ENCODE measurements around the gene ZNF750. TPM values are rescaled to one million over a fixed set of nuclear protein-coding genes. Genes with fewer than 3 reads are reported as not detected.

The ZNF750 gene
- total and polyA plus RNA-seq, 4 donors: 0.11 to 0.66 TPM; not detected in 2

GRCh38 chr17:82873521-82873920, 33.7 kb upstream of the ZNF750 start:
- Histone ChIP-seq H3K4me1 (ENCODE audit: control insufficient read depth, insufficient read depth, low read length) (peaks cover 11% of the 10 kb centered on the region), H3K27ac (ENCODE audit: low read depth, low read length) (no peak overlapping the region), H3K9me3 (ENCODE audit: control insufficient read depth, insufficient read depth, low read length) (no peaks in the 10 kb centered on the region), H3K36me3 (ENCODE audit: control insufficient read depth, insufficient read depth, low read length) (peaks cover 59% of the 10 kb centered on the region), H3K27me3 (ENCODE audit: control insufficient read depth, insufficient read depth, low read length) (no peaks in the 10 kb centered on the region), H3K4me3 (ENCODE audit: low read depth, low read length) (no peak overlapping the region)
- DNase-seq (ENCODE audit: low read depth in 4 of 6, low spot score in 6 of 6): no peak
- 90% methylated on average over 19 of the region's 19 CpGs for WGBS (ENCODE audit: insufficient coverage)

- Histone ChIP-seq H3K36me3 (ENCODE audit: control insufficient read depth, insufficient read depth, low read length) (peaks cover 63% of the 10 kb centered on the region), H3K4me1 (ENCODE audit: control insufficient read depth, insufficient read depth, low read length) (peaks cover 14% of the 10 kb centered on the region), H3K27me3 (ENCODE audit: control insufficient read depth, insufficient read depth, low read length) (no peaks in the 10 kb centered on the region), H3K27ac (ENCODE audit: low read depth, low read length) (no peak overlapping the region), H3K4me3 (ENCODE audit: low read depth, low read length) (no peak overlapping the region), H3K9me3 (ENCODE audit: control insufficient read depth, insufficient read depth, low read length) (no peaks in the 10 kb centered on the region)
- no peak for DNase-seq (ENCODE audit: low read depth in 4 of 6, low spot score in 6 of 6)
- WGBS (ENCODE audit: insufficient coverage): 78% methylated on average over 33 of the region's 33 CpGs
These were observed 33.0 kb upstream of the ZNF750 start for GRCh38 chr17:82872591-82873520.

GRCh38 chr17:82871776-82872561, 32.1 kb upstream of the ZNF750 start:
- 84% methylated on average over 41 of the region's 41 CpGs for WGBS (ENCODE audit: insufficient coverage)
- Histone ChIP-seq H3K36me3 (ENCODE audit: control insufficient read depth, insufficient read depth, low read length) (peaks cover 68% of the 10 kb centered on the region), H3K4me3 (ENCODE audit: low read depth, low read length) (no peak overlapping the region), H3K4me1 (ENCODE audit: control insufficient read depth, insufficient read depth, low read length) (peaks cover 22% of the 10 kb centered on the region), H3K9me3 (ENCODE audit: control insufficient read depth, insufficient read depth, low read length) (no peaks in the 10 kb centered on the region), H3K27ac (ENCODE audit: low read depth, low read length) (no peak overlapping the region), H3K27me3 (ENCODE audit: control insufficient read depth, insufficient read depth, low read length) (no peaks in the 10 kb centered on the region)
- DNase-seq (ENCODE audit: low read depth in 4 of 6, low spot score in 6 of 6): no peak

GRCh38 chr17:82871056-82871775, 31.4 kb upstream of the ZNF750 start:
- Histone ChIP-seq H3K4me3 (ENCODE audit: low read depth, low read length) (no peak overlapping the region), H3K36me3 (ENCODE audit: control insufficient read depth, insufficient read depth, low read length) (peaks cover 75% of the 10 kb centered on the region), H3K27ac (ENCODE audit: low read depth, low read length) (no peak overlapping the region), H3K27me3 (ENCODE audit: control insufficient read depth, insufficient read depth, low read length) (no peaks in the 10 kb centered on the region), H3K4me1 (ENCODE audit: control insufficient read depth, insufficient read depth, low read length) (peaks cover 25% of the 10 kb centered on the region), H3K9me3 (ENCODE audit: control insufficient read depth, insufficient read depth, low read length) (no peaks in the 10 kb centered on the region)
- DNase-seq (ENCODE audit: low read depth in 4 of 6, low spot score in 6 of 6): no peak
- WGBS (ENCODE audit: insufficient coverage): 85% methylated on average over 31 of the region's 31 CpGs

GRCh38 chr17:82870541-82870940, 30.7 kb upstream of the ZNF750 start:
- Histone ChIP-seq H3K27ac (ENCODE audit: low read depth, low read length) (no peak overlapping the region), H3K4me1 (ENCODE audit: control insufficient read depth, insufficient read depth, low read length) (peaks cover 28% of the 10 kb centered on the region), H3K4me3 (ENCODE audit: low read depth, low read length) (no peak overlapping the region), H3K27me3 (ENCODE audit: control insufficient read depth, insufficient read depth, low read length) (no peaks in the 10 kb centered on the region), H3K9me3 (ENCODE audit: control insufficient read depth, insufficient read depth, low read length) (no peaks in the 10 kb centered on the region), H3K36me3 (ENCODE audit: control insufficient read depth, insufficient read depth, low read length) (peaks cover 74% of the 10 kb centered on the region)
- whole genome bisulfite sequencing (ENCODE audit: insufficient coverage): 100% methylated on average over 14 of the region's 14 CpGs
- no peak for DNase-seq (ENCODE audit: low read depth in 4 of 6, low spot score in 6 of 6)

GRCh38 chr17:82870091-82870491, 30.3 kb upstream of the ZNF750 start:
- no peak overlapping the region for H3K4me3 ChIP-seq (ENCODE audit: low read depth, low read length)
- no peaks in the 10 kb centered on the region for H3K9me3 ChIP-seq (ENCODE audit: control insufficient read depth, insufficient read depth, low read length)
- no peak overlapping the region for H3K27ac ChIP-seq (ENCODE audit: low read depth, low read length)
- peaks cover 32% of the 10 kb centered on the region for H3K4me1 ChIP-seq (ENCODE audit: control insufficient read depth, insufficient read depth, low read length)
- 95% methylated on average over 35 of the region's 35 CpGs for WGBS (ENCODE audit: insufficient coverage)
- DNase-seq (ENCODE audit: low read depth in 4 of 6, low spot score in 6 of 6): no peak
- peaks cover 75% of the 10 kb centered on the region for H3K36me3 ChIP-seq (ENCODE audit: control insufficient read depth, insufficient read depth, low read length)
- H3K27me3 ChIP-seq (ENCODE audit: control insufficient read depth, insufficient read depth, low read length): no peaks in the 10 kb centered on the region

- Histone ChIP-seq H3K36me3 (ENCODE audit: control insufficient read depth, insufficient read depth, low read length) (peaks cover 78% of the 10 kb centered on the region), H3K4me1 (ENCODE audit: control insufficient read depth, insufficient read depth, low read length) (peaks cover 38% of the 10 kb centered on the region), H3K27me3 (ENCODE audit: control insufficient read depth, insufficient read depth, low read length) (no peaks in the 10 kb centered on the region), H3K4me3 (ENCODE audit: low read depth, low read length) (no peak overlapping the region), H3K27ac (ENCODE audit: low read depth, low read length) (no peak overlapping the region), H3K9me3 (ENCODE audit: control insufficient read depth, insufficient read depth, low read length) (no peaks in the 10 kb centered on the region)
- WGBS (ENCODE audit: insufficient coverage): 78% methylated on average over 10 of the region's 11 CpGs
- DNase-seq (ENCODE audit: low read depth in 4 of 6, low spot score in 6 of 6): no peak
These were observed 29.7 kb upstream of the ZNF750 start for GRCh38 chr17:82869536-82869935.

- Histone ChIP-seq H3K36me3 (ENCODE audit: control insufficient read depth, insufficient read depth, low read length) (peaks cover 71% of the 10 kb centered on the region), H3K4me1 (ENCODE audit: control insufficient read depth, insufficient read depth, low read length) (peaks cover 46% of the 10 kb centered on the region), H3K9me3 (ENCODE audit: control insufficient read depth, insufficient read depth, low read length) (no peaks in the 10 kb centered on the region), H3K27ac (ENCODE audit: low read depth, low read length) (no peak overlapping the region), H3K4me3 (ENCODE audit: low read depth, low read length) (no peak overlapping the region), H3K27me3 (ENCODE audit: control insufficient read depth, insufficient read depth, low read length) (no peaks in the 10 kb centered on the region)
- DNase-seq (ENCODE audit: low read depth in 4 of 6, low spot score in 6 of 6): no peak
- 86% methylated on average over 11 of the region's 21 CpGs for WGBS (ENCODE audit: insufficient coverage)
These were observed 28.9 kb upstream of the ZNF750 start for GRCh38 chr17:82868715-82869131.

- Histone ChIP-seq H3K4me1 (ENCODE audit: control insufficient read depth, insufficient read depth, low read length) (peaks cover 51% of the 10 kb centered on the region), H3K27ac (ENCODE audit: low read depth, low read length) (no peak overlapping the region), H3K4me3 (ENCODE audit: low read depth, low read length) (no peak overlapping the region), H3K9me3 (ENCODE audit: control insufficient read depth, insufficient read depth, low read length) (no peaks in the 10 kb centered on the region), H3K27me3 (ENCODE audit: control insufficient read depth, insufficient read depth, low read length) (no peaks in the 10 kb centered on the region), H3K36me3 (ENCODE audit: control insufficient read depth, insufficient read depth, low read length) (peaks cover 70% of the 10 kb centered on the region)
- no peak for DNase-seq (ENCODE audit: low read depth in 4 of 6, low spot score in 6 of 6)
- 90% methylated on average over 16 of the region's 18 CpGs for WGBS (ENCODE audit: insufficient coverage)
These were observed 28.0 kb upstream of the ZNF750 start for GRCh38 chr17:82867763-82868325.

Measured in spinal cord (tissue), 10 donors.